ENCODE results near the gene USH2A. TPM values are rescaled to one million over a fixed set of nuclear protein-coding genes. Genes with fewer than 3 reads are reported as not detected.

The USH2A gene
- total RNA-seq, 1 donor from 2014 or later, result 0.14 TPM

- H3K9me3 Mint-ChIP-seq, result peaks cover 3% of the 10 kb centered on the region
- no peak overlapping the region for H3K4me3 Mint-ChIP-seq
- no peaks in the 10 kb centered on the region for H3K4me1 Mint-ChIP-seq
- peaks cover 3% of the 10 kb centered on the region for H3K36me3 Mint-ChIP-seq (ENCODE audit: low read depth)
- no peak for DNase-seq (ENCODE audit: low read depth, low spot score)
- no peak for TF ChIP-seq CTCF (conservative IDR thresholded peaks at IDR 0.05)
- H3K27ac Mint-ChIP-seq (ENCODE audit: unreplicated experiment), result no peak overlapping the region
- H3K27me3 Mint-ChIP-seq (ENCODE audit: low read depth), result no peaks in the 10 kb centered on the region
Observed at GRCh38 chr1:216290074-216290473, 133.2 kb downstream of the USH2A start.

- Mint-ChIP-seq H3K4me1 (no peaks in the 10 kb centered on the region), H3K36me3 (ENCODE audit: low read depth) (peaks cover 9% of the 10 kb centered on the region), H3K27ac (ENCODE audit: unreplicated experiment) (no peak overlapping the region), H3K27me3 (ENCODE audit: low read depth) (no peaks in the 10 kb centered on the region), H3K9me3 (peaks cover 16% of the 10 kb centered on the region), H3K4me3 (no peak overlapping the region)
- TF ChIP-seq CTCF (conservative IDR thresholded peaks at IDR 0.05), result no peak
- DNase-seq (ENCODE audit: low read depth, low spot score), result no peak
Observed at GRCh38 chr1:216285052-216285451, 138.2 kb downstream of the USH2A start.

GRCh38 chr1:216281757-216282156, 141.5 kb downstream of the USH2A start:
- no peak for TF ChIP-seq CTCF (conservative IDR thresholded peaks at IDR 0.05)
- DNase-seq (ENCODE audit: low read depth, low spot score), result no peak
- no peak overlapping the region for H3K4me3 Mint-ChIP-seq
- H3K9me3 Mint-ChIP-seq, result peaks cover 16% of the 10 kb centered on the region
- H3K27me3 Mint-ChIP-seq (ENCODE audit: low read depth), result no peaks in the 10 kb centered on the region
- H3K27ac Mint-ChIP-seq (ENCODE audit: unreplicated experiment), result no peak overlapping the region
- H3K36me3 Mint-ChIP-seq (ENCODE audit: low read depth), result peaks cover 9% of the 10 kb centered on the region
- H3K4me1 Mint-ChIP-seq, result no peaks in the 10 kb centered on the region

- H3K27ac Mint-ChIP-seq (ENCODE audit: unreplicated experiment), result peak overlapping the region; percentile 58
- H3K9me3 Mint-ChIP-seq, result no peaks in the 10 kb centered on the region
- H3K4me1 Mint-ChIP-seq, result peaks cover 4% of the 10 kb centered on the region
- no peaks in the 10 kb centered on the region for H3K36me3 Mint-ChIP-seq (ENCODE audit: low read depth)
- DNase-seq (ENCODE audit: low read depth, low spot score), result no peak
- TF ChIP-seq CTCF (conservative IDR thresholded peaks at IDR 0.05), result no peak
- no peaks in the 10 kb centered on the region for H3K27me3 Mint-ChIP-seq (ENCODE audit: low read depth)
- H3K4me3 Mint-ChIP-seq, result no peak overlapping the region
Observed at GRCh38 chr1:216270086-216270773, 153.0 kb downstream of the USH2A start.

GRCh38 chr1:216261631-216262030, 161.6 kb downstream of the USH2A start:
- Mint-ChIP-seq H3K4me1 (no peaks in the 10 kb centered on the region), H3K36me3 (ENCODE audit: low read depth) (no peaks in the 10 kb centered on the region), H3K27ac (ENCODE audit: unreplicated experiment) (no peak overlapping the region), H3K9me3 (peaks cover 4% of the 10 kb centered on the region), H3K27me3 (ENCODE audit: low read depth) (no peaks in the 10 kb centered on the region), H3K4me3 (no peak overlapping the region)
- DNase-seq (ENCODE audit: low read depth, low spot score), result no peak
- no peak for TF ChIP-seq CTCF (conservative IDR thresholded peaks at IDR 0.05)

All from neural crest cell (in vitro differentiated cells).